ENCODE measurements around the gene TPRG1L. TPM values are rescaled to one million over a fixed set of nuclear protein-coding genes. Genes with fewer than 3 reads are reported as not detected.

Gene TPRG1L
- total and polyA plus RNA-seq, 3 donors from 2014 or later, result 30.6 to 40.9 (median 33.3) TPM

DNA sequence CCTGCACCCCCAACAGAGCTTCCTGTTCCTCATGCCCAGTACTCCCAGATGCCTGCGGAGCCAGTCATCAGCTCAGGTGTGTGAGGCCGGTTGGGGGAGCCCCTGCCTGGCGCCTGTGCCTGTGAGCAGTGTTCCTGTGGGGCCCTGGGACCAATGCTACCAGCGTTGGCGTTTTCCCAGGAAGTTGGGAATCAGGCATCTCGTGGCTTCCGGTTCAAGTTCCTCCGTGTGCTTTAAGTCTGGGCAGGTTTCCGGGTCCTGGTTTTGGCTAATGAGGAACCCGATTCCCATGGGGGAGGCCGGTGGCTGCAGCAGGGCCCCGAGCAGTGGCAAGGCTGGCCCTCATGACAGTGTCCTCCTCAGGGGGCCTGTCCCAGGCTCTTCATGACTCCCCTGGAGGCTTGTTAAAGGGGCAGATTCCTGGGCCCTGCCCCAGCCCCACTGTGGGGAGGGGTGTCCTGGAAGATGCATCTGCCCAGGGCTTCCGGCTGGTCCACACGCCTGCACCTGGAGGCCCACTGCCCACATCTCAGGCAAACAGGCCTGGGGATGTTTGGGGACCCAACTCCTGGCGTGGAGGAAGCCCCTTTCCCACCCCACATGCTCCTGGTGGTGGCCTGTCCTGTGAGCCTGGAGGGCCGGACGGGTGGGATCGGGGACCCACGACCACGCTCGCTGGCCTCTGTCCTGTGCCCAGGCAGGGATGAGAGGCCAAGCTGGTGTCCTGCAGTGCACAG is 53.7 kb downstream of the TPRG1L start:
- H3K4me1 ChIP-seq, result no peaks in the 10 kb centered on the region
- no peak overlapping the region for H3K27ac ChIP-seq
- no peak for TF ChIP-seq POLR2A (IDR thresholded peaks at IDR 0.05)
- TF ChIP-seq, protein P1, sequence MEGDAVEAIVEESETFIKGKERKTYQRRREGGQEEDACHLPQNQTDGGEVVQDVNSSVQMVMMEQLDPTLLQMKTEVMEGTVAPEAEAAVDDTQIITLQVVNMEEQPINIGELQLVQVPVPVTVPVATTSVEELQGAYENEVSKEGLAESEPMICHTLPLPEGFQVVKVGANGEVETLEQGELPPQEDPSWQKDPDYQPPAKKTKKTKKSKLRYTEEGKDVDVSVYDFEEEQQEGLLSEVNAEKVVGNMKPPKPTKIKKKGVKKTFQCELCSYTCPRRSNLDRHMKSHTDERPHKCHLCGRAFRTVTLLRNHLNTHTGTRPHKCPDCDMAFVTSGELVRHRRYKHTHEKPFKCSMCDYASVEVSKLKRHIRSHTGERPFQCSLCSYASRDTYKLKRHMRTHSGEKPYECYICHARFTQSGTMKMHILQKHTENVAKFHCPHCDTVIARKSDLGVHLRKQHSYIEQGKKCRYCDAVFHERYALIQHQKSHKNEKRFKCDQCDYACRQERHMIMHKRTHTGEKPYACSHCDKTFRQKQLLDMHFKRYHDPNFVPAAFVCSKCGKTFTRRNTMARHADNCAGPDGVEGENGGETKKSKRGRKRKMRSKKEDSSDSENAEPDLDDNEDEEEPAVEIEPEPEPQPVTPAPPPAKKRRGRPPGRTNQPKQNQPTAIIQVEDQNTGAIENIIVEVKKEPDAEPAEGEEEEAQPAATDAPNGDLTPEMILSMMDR (IDR thresholded peaks at IDR 0.05), result no peak
- no peaks in the 10 kb centered on the region for H3K9me3 ChIP-seq
- no peaks in the 10 kb centered on the region for H3K36me3 ChIP-seq (ENCODE audit: low read depth, missing control alignments)
- WGBS, 2 donors, result 76% methylated on average over 19 of the region's 21 CpGs; no CpG with 5 or more reads in 1 of the 2 donors
- intact Hi-C loops (cut with DNase I; ENCODE audit: low total_unique reads), result no loop called here
- H3K4me3 ChIP-seq, result no peak overlapping the region
- H3K27me3 ChIP-seq, result no peaks in the 10 kb centered on the region
- DNase-seq, result no peak

DNA sequence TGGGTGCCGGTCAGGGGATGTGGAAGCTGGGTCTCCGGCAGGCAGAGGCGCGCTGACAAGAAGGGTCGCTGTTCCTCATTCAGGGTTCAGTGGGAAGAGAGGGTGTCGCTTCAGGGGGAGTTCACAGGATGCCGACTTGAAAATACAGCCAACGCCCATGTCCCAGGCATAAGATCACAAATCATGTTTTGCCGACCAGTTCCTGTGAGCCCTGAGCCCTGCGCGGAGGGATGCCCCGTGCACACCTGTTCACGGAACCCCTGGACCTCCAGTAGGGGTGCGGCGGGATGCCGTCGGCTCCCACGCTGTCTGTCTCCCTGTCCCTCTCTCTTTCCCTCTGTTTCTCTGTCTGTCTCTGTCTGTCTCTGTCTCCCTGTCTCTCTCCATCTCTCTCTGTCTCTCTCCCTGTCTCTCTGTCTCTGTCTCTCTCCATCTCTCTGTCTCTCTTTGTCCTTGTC is 54.3 kb downstream of the TPRG1L start:
- TF ChIP-seq POLR2A (IDR thresholded peaks at IDR 0.05), result no peak
- TF ChIP-seq, protein P1 (IDR thresholded peaks at IDR 0.05), result no peak
- intact Hi-C loops (cut with DNase I; ENCODE audit: low total_unique reads), result no loop called here
- no peaks in the 10 kb centered on the region for H3K9me3 ChIP-seq
- H3K27ac ChIP-seq, result no peak overlapping the region
- 78 to 79% methylated on average over 17 to 18 of the region's 18 CpGs for WGBS, 2 donors
- no peaks in the 10 kb centered on the region for H3K4me1 ChIP-seq
- DNase-seq, result no peak
- no peaks in the 10 kb centered on the region for H3K36me3 ChIP-seq (ENCODE audit: low read depth, missing control alignments)
- H3K27me3 ChIP-seq, result no peaks in the 10 kb centered on the region
- H3K4me3 ChIP-seq, result no peak overlapping the region

Other genes with a start within 250 kb of the TPRG1L start
- gene ARHGEF16, start 170.3 kb upstream of the TPRG1L start, total RNA-seq, result 10 to 100 TPM; 17.1 to 25.7 TPM
- 5.7 TPM for gene ARHGEF16, start 170.3 kb upstream of the TPRG1L start, polyA plus RNA-seq (ENCODE audit: insufficient read depth, low read depth, low replicate concordance)
- 10 to 100 TPM; 16.1 to 26.4 TPM for gene MEGF6, start 13.5 kb upstream of the TPRG1L start, total RNA-seq
- gene MEGF6, start 13.5 kb upstream of the TPRG1L start, polyA plus RNA-seq (ENCODE audit: insufficient read depth, low read depth, low replicate concordance), result 9.0 TPM
- gene WRAP73, start 25.1 kb downstream of the TPRG1L start, total RNA-seq, result 10 to 100 TPM; 26.1 to 34.2 TPM
- 32.5 TPM for gene WRAP73, start 25.1 kb downstream of the TPRG1L start, polyA plus RNA-seq (ENCODE audit: insufficient read depth, low read depth, low replicate concordance)
- gene TP73, start 27.5 kb downstream of the TPRG1L start, total RNA-seq, result 1 to 10 TPM; 1.3 to 1.5 TPM
- gene TP73, start 27.5 kb downstream of the TPRG1L start, polyA plus RNA-seq (ENCODE audit: insufficient read depth, low read depth, low replicate concordance), result 2.2 TPM
- 10 to 100 TPM; 10.6 to 18.3 TPM for gene CCDC27, start 127.4 kb downstream of the TPRG1L start, total RNA-seq
- gene CCDC27, start 127.4 kb downstream of the TPRG1L start, polyA plus RNA-seq (ENCODE audit: insufficient read depth, low read depth, low replicate concordance), result 28.4 TPM
- 100 to 1,000 TPM; 205 to 213 TPM for gene SMIM1, start 147.7 kb downstream of the TPRG1L start, total RNA-seq
- 92.9 TPM for gene SMIM1, start 147.7 kb downstream of the TPRG1L start, polyA plus RNA-seq (ENCODE audit: insufficient read depth, low read depth, low replicate concordance)
- 10 to 100 TPM; 45.9 to 46.6 TPM for gene LRRC47, start 171.5 kb downstream of the TPRG1L start, total RNA-seq
- 27.6 TPM for gene LRRC47, start 171.5 kb downstream of the TPRG1L start, polyA plus RNA-seq (ENCODE audit: insufficient read depth, low read depth, low replicate concordance)
- 10 to 100 TPM; 41.5 to 55.1 TPM for gene CEP104, start 232.2 kb downstream of the TPRG1L start, total RNA-seq
- gene CEP104, start 232.2 kb downstream of the TPRG1L start, polyA plus RNA-seq (ENCODE audit: insufficient read depth, low read depth, low replicate concordance), result 80.4 TPM
- 1 to 10 TPM; 6.9 to 8.4 TPM for gene DFFB, start 232.5 kb downstream of the TPRG1L start, total RNA-seq
- 3.4 TPM for gene DFFB, start 232.5 kb downstream of the TPRG1L start, polyA plus RNA-seq (ENCODE audit: insufficient read depth, low read depth, low replicate concordance)

All from testis (tissue), 3 donors.